ENCODE data around the gene SMAD4.
A peak's percentile ranks its signal among the peaks of the same experiment; 100 is the strongest.

The SMAD4 gene

GRCh38 chr18:51021226-51021965 lies 8.6 kb upstream of the SMAD4 start:
- no peak for DNase-seq

GRCh38 chr18:51025512-51025911 lies 4.5 kb upstream of the SMAD4 start:
- DNase-seq, result no peak

- peak; percentile 71 to 77 for DNase-seq
These were observed 1.7 kb upstream of the SMAD4 start for GRCh38 chr18:51028201-51028805.

GRCh38 chr18:51029378-51029693 lies 677 bp upstream of the SMAD4 start:
- no peak for DNase-seq

- peak; percentile 43 to 66 for DNase-seq
These were observed 685 bp downstream of the SMAD4 start for GRCh38 chr18:51030537-51031258.

- DNase-seq, result no peak
These were observed 2.2 kb downstream of the SMAD4 start for GRCh38 chr18:51032193-51032592.

- no peak for DNase-seq
These were observed 7.2 kb downstream of the SMAD4 start for GRCh38 chr18:51037230-51037629.

- peak in 1 of 2 donors; percentile 32 for DNase-seq
These were observed 8.1 kb downstream of the SMAD4 start for GRCh38 chr18:51038110-51038509.

GRCh38 chr18:51039138-51040112 lies 9.4 kb downstream of the SMAD4 start:
- DNase-seq, result peak; percentile 16 to 27

- no peak for DNase-seq
These were observed 11.8 kb downstream of the SMAD4 start for GRCh38 chr18:51041677-51042352.

- no peak for DNase-seq
These were observed 15.0 kb downstream of the SMAD4 start for GRCh38 chr18:51044928-51045585.

GRCh38 chr18:51048190-51048589 lies 18.2 kb downstream of the SMAD4 start:
- no peak for DNase-seq

GRCh38 chr18:51049137-51049536 lies 19.1 kb downstream of the SMAD4 start:
- no peak for DNase-seq

- DNase-seq, result peak; percentile 59 to 63
These were observed 21.2 kb downstream of the SMAD4 start for GRCh38 chr18:51051105-51051712.

GRCh38 chr18:51053814-51054213 lies 23.8 kb downstream of the SMAD4 start:
- no peak for DNase-seq

- no peak for DNase-seq
These were observed 24.8 kb downstream of the SMAD4 start for GRCh38 chr18:51054764-51055163.

GRCh38 chr18:51059969-51060368 lies 30.0 kb downstream of the SMAD4 start:
- no peak for DNase-seq

GRCh38 chr18:51064256-51064655 lies 34.2 kb downstream of the SMAD4 start:
- no peak for DNase-seq

- DNase-seq, result no peak
These were observed 36.3 kb downstream of the SMAD4 start for GRCh38 chr18:51066273-51066672.

GRCh38 chr18:51068105-51068504 lies 38.1 kb downstream of the SMAD4 start:
- DNase-seq, result no peak

- DNase-seq, result no peak
These were observed 39.9 kb downstream of the SMAD4 start for GRCh38 chr18:51069885-51070284.
